ENCODE data around the gene PDE11A.

Gene PDE11A

GRCh38 chr2:177639262-177639914 is 433.2 kb downstream of the PDE11A start:
- no peak overlapping the region for H3K27ac ChIP-seq
- no peak for DNase-seq
- TF ChIP-seq CTCF (IDR thresholded peaks at IDR 0.05; ENCODE audit: low read depth, low read length): no peak
- no peak overlapping the region for H3K4me3 ChIP-seq (ENCODE audit: low read depth, low read length)
- H3K36me3 ChIP-seq: no peaks in the 10 kb centered on the region
- peaks cover 7% of the 10 kb centered on the region for H3K9me3 ChIP-seq (ENCODE audit: severe bottlenecking)
- no peaks in the 10 kb centered on the region for H3K27me3 ChIP-seq (ENCODE audit: insufficient read depth, low read depth, severe bottlenecking)

GRCh38 chr2:177638507-177638906 is 434.1 kb downstream of the PDE11A start:
- Histone ChIP-seq H3K36me3 (no peaks in the 10 kb centered on the region), H3K9me3 (ENCODE audit: severe bottlenecking) (peaks cover under 1% of the 10 kb centered on the region), H3K27me3 (ENCODE audit: insufficient read depth, low read depth, severe bottlenecking) (no peaks in the 10 kb centered on the region), H3K27ac (no peak overlapping the region), H3K4me3 (ENCODE audit: low read depth, low read length) (no peak overlapping the region)
- no peak for DNase-seq
- TF ChIP-seq CTCF (IDR thresholded peaks at IDR 0.05; ENCODE audit: low read depth, low read length): no peak

GRCh38 chr2:177636672-177637071 is 435.9 kb downstream of the PDE11A start:
- Histone ChIP-seq H3K36me3 (no peaks in the 10 kb centered on the region), H3K9me3 (ENCODE audit: severe bottlenecking) (no peaks in the 10 kb centered on the region), H3K4me3 (ENCODE audit: low read depth, low read length) (no peak overlapping the region), H3K27me3 (ENCODE audit: insufficient read depth, low read depth, severe bottlenecking) (no peaks in the 10 kb centered on the region), H3K27ac (no peak overlapping the region)
- DNase-seq: no peak
- no peak for TF ChIP-seq CTCF (IDR thresholded peaks at IDR 0.05; ENCODE audit: low read depth, low read length)

- Histone ChIP-seq H3K9me3 (ENCODE audit: severe bottlenecking) (no peaks in the 10 kb centered on the region), H3K27me3 (ENCODE audit: insufficient read depth, low read depth, severe bottlenecking) (no peaks in the 10 kb centered on the region), H3K4me3 (ENCODE audit: low read depth, low read length) (no peak overlapping the region), H3K36me3 (no peaks in the 10 kb centered on the region), H3K27ac (no peak overlapping the region)
- TF ChIP-seq CTCF (IDR thresholded peaks at IDR 0.05; ENCODE audit: low read depth, low read length): no peak
- no peak for DNase-seq
Measured at GRCh38 chr2:177635696-177636095, 436.9 kb downstream of the PDE11A start.

- no peak overlapping the region for H3K4me3 ChIP-seq (ENCODE audit: low read depth, low read length)
- no peaks in the 10 kb centered on the region for H3K36me3 ChIP-seq
- H3K9me3 ChIP-seq (ENCODE audit: severe bottlenecking): no peaks in the 10 kb centered on the region
Measured at GRCh38 chr2:177633910-177634294, 438.7 kb downstream of the PDE11A start.

More at GRCh38 chr2:177633910-177634294, 438.7 kb downstream of the PDE11A start:
- DNase-seq: no peak
- TF ChIP-seq CTCF (IDR thresholded peaks at IDR 0.05; ENCODE audit: low read depth, low read length): no peak
- Histone ChIP-seq H3K27me3 (ENCODE audit: insufficient read depth, low read depth, severe bottlenecking) (no peaks in the 10 kb centered on the region), H3K27ac (no peak overlapping the region)

Measured in WERI-Rb-1 (cell line).